ENCODE results near the gene STXBP6. TPM values are rescaled to one million over a fixed set of nuclear protein-coding genes. Genes with fewer than 3 reads are reported as not detected.
A peak's percentile ranks its signal among the peaks of the same experiment; 100 is the strongest.

Gene STXBP6
- total RNA-seq, 1 donor from 2014 or later: 11.0 TPM

- Mint-ChIP-seq H3K27ac (no peak overlapping the region), H3K27me3 (ENCODE audit: insufficient read depth, low read depth) (no peaks in the 10 kb centered on the region), H3K4me3 (no peak overlapping the region), H3K4me1 (peaks cover 12% of the 10 kb centered on the region), H3K9me3 (no peaks in the 10 kb centered on the region), H3K36me3 (no peaks in the 10 kb centered on the region)
- Histone ChIP-seq H3K79me2 (ENCODE audit: low read depth) (no peaks in the 10 kb centered on the region), H3K27me3 (no peaks in the 10 kb centered on the region), H3K4me3 (no peak overlapping the region), H3K9me3 (ENCODE audit: low read depth) (no peaks in the 10 kb centered on the region), H4K20me1 (ENCODE audit: low read depth) (no peaks in the 10 kb centered on the region), H3K27ac (no peak overlapping the region), H3K4me2 (no peak overlapping the region), H3K36me3 (no peaks in the 10 kb centered on the region), H3K9ac (no peak overlapping the region), H3K4me1 (peaks cover 10% of the 10 kb centered on the region), H3F3A (ENCODE audit: low read depth) (no peaks in the 10 kb centered on the region), H2AFZ (replicated peaks) (no peak overlapping the region)
- TF ChIP-seq CTCF (IDR thresholded peaks at IDR 0.05) (no peak), EZH2phosphoT487 (IDR thresholded peaks at IDR 0.05) (no peak), EZH2 (IDR thresholded peaks at IDR 0.05) (no peak)
- no peak for DNase-seq (ENCODE audit: low spot score)
Observed at GRCh38 chr14:24861083-24861630, 188.8 kb downstream of the STXBP6 start.

GRCh38 chr14:24859559-24859958 lies 190.4 kb downstream of the STXBP6 start:
- no peaks in the 10 kb centered on the region for H3K79me2 ChIP-seq (ENCODE audit: low read depth)
- H3K4me2 ChIP-seq: no peak overlapping the region
- Mint-ChIP-seq H3K9me3 (no peaks in the 10 kb centered on the region), H3K36me3 (no peaks in the 10 kb centered on the region), H3K4me1 (peaks cover 12% of the 10 kb centered on the region), H3K27me3 (ENCODE audit: insufficient read depth, low read depth) (no peaks in the 10 kb centered on the region), H3K4me3 (no peak overlapping the region), H3K27ac (no peak overlapping the region)
- no peaks in the 10 kb centered on the region for H3K9me3 ChIP-seq (ENCODE audit: low read depth)
- no peaks in the 10 kb centered on the region for H3K27me3 ChIP-seq
- no peak for DNase-seq (ENCODE audit: low spot score)
- no peaks in the 10 kb centered on the region for H4K20me1 ChIP-seq (ENCODE audit: low read depth)
- no peaks in the 10 kb centered on the region for H3K36me3 ChIP-seq
- H3K4me1 ChIP-seq: peaks cover 10% of the 10 kb centered on the region
- H3K4me3 ChIP-seq: no peak overlapping the region
- TF ChIP-seq EZH2phosphoT487 (IDR thresholded peaks at IDR 0.05) (no peak), EZH2 (IDR thresholded peaks at IDR 0.05) (no peak)
- no peak overlapping the region for H3K9ac ChIP-seq
- H3K27ac ChIP-seq: no peak overlapping the region
- H3F3A ChIP-seq (ENCODE audit: low read depth): no peaks in the 10 kb centered on the region
- H2AFZ ChIP-seq (replicated peaks): no peak overlapping the region

- Histone ChIP-seq H2AFZ (replicated peaks) (no peak overlapping the region), H4K20me1 (ENCODE audit: low read depth) (no peaks in the 10 kb centered on the region), H3K27me3 (no peaks in the 10 kb centered on the region), H3F3A (ENCODE audit: low read depth) (no peaks in the 10 kb centered on the region), H3K4me3 (no peak overlapping the region), H3K4me2 (no peak overlapping the region), H3K27ac (no peak overlapping the region), H3K9me3 (ENCODE audit: low read depth) (no peaks in the 10 kb centered on the region), H3K4me1 (peaks cover 10% of the 10 kb centered on the region), H3K9ac (no peak overlapping the region), H3K79me2 (ENCODE audit: low read depth) (no peaks in the 10 kb centered on the region), H3K36me3 (no peaks in the 10 kb centered on the region)
- Mint-ChIP-seq H3K36me3 (no peaks in the 10 kb centered on the region), H3K27me3 (ENCODE audit: insufficient read depth, low read depth) (no peaks in the 10 kb centered on the region), H3K4me3 (no peak overlapping the region), H3K4me1 (peaks cover 12% of the 10 kb centered on the region), H3K9me3 (no peaks in the 10 kb centered on the region), H3K27ac (no peak overlapping the region)
- TF ChIP-seq CTCF (IDR thresholded peaks at IDR 0.05): no peak
- no peak for TF ChIP-seq EZH2phosphoT487 (IDR thresholded peaks at IDR 0.05)
- no peak for TF ChIP-seq EZH2 (IDR thresholded peaks at IDR 0.05)
- DNase-seq (ENCODE audit: low spot score): no peak
Observed at GRCh38 chr14:24858684-24859083, 191.3 kb downstream of the STXBP6 start.

- peak overlapping the region; percentile 1 for H3K4me2 ChIP-seq
- H3K36me3 Mint-ChIP-seq: no peaks in the 10 kb centered on the region
- DNase-seq (ENCODE audit: low spot score): peak; percentile 38
- no peaks in the 10 kb centered on the region for H3K79me2 ChIP-seq (ENCODE audit: low read depth)
- no peak overlapping the region for H3K4me3 Mint-ChIP-seq
- H3K27ac ChIP-seq: no peak overlapping the region
- H3K27me3 ChIP-seq: no peaks in the 10 kb centered on the region
- H3K27me3 Mint-ChIP-seq (ENCODE audit: insufficient read depth, low read depth): no peaks in the 10 kb centered on the region
- peaks cover 10% of the 10 kb centered on the region for H3K4me1 ChIP-seq
- H2AFZ ChIP-seq (replicated peaks): no peak overlapping the region
- H3K9ac ChIP-seq: no peak overlapping the region
- H3K9me3 Mint-ChIP-seq: no peaks in the 10 kb centered on the region
- H3K9me3 ChIP-seq (ENCODE audit: low read depth): no peaks in the 10 kb centered on the region
- no peaks in the 10 kb centered on the region for H3F3A ChIP-seq (ENCODE audit: low read depth)
- no peaks in the 10 kb centered on the region for H3K36me3 ChIP-seq
- no peak for TF ChIP-seq EZH2phosphoT487 (IDR thresholded peaks at IDR 0.05)
- no peak for TF ChIP-seq EZH2 (IDR thresholded peaks at IDR 0.05)
- TF ChIP-seq CTCF (IDR thresholded peaks at IDR 0.05): no peak
- no peak overlapping the region for H3K4me3 ChIP-seq
- peaks cover 12% of the 10 kb centered on the region for H3K4me1 Mint-ChIP-seq
- H4K20me1 ChIP-seq (ENCODE audit: low read depth): no peaks in the 10 kb centered on the region
- no peak overlapping the region for H3K27ac Mint-ChIP-seq
Observed at GRCh38 chr14:24858052-24858451, 191.9 kb downstream of the STXBP6 start.

Data from neural progenitor cell (in vitro differentiated cells).